Measurements from ENCODE around the gene COL25A1.

COL25A1 gene

DNA sequence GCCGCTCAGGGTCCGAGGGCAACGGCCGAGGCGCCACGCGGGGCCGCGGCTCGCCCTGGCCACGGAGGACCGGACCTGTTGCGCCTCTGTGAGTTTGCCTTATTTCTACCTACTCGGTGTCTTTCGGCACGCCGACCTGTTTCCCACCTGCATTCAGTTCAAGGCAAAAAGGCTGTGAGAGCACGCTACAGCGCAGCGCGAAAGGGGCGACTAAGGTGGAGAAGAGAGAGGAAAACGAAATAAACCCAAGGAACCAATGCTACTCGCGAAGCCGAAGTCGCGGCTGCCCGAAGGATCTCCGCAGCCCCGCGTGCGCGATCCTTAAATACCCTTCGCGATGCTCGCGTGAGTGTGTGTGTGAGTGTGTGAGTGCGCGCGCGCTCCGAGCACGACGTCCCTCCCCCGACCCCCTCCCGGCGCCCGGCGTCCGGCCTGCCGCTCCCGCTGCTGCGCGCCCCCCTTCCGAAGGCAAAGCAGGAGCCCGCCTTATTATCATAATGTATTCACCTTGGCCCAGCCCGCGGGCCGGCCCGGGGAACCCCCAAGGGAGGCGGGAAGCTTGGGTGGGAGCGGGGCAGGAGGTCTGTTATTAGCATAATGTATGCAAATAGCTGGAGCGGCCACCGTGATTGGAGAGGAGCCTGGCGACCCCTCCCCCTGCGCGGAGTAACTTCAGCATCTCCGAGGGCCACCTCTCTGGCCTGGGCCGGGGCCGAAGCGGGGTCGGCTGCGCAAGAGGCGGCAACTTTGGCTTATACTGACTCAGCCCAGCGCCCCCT lies at the start of gene COL25A1:
Gene COL25A1 (minus strand): TSS at position 298 of the 779 bp plus-strand sequence.
- DNase-seq, result peak in 39 of 56 donors; percentile 1 to 63 (median 25)

DNA sequence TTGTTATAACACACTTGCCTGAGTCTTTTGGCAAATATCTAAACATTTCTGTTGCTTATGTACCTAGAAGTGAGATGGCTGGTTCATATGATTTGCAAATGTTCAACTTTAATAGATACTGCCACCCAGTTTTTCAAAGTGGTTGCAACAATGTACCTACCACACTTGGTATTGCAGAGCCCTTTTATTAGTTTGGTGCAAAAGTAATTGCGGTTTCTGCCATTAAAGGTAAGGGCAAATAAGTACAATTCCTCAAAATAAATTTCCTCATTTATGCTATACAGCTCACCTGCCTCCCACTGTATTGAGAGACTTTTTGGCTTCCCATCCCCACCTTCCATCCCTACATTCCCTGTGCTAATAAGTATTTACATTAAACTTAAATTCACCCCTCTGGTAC lies 47.7 kb upstream of the COL25A1 start:
- no peak for DNase-seq

DNA sequence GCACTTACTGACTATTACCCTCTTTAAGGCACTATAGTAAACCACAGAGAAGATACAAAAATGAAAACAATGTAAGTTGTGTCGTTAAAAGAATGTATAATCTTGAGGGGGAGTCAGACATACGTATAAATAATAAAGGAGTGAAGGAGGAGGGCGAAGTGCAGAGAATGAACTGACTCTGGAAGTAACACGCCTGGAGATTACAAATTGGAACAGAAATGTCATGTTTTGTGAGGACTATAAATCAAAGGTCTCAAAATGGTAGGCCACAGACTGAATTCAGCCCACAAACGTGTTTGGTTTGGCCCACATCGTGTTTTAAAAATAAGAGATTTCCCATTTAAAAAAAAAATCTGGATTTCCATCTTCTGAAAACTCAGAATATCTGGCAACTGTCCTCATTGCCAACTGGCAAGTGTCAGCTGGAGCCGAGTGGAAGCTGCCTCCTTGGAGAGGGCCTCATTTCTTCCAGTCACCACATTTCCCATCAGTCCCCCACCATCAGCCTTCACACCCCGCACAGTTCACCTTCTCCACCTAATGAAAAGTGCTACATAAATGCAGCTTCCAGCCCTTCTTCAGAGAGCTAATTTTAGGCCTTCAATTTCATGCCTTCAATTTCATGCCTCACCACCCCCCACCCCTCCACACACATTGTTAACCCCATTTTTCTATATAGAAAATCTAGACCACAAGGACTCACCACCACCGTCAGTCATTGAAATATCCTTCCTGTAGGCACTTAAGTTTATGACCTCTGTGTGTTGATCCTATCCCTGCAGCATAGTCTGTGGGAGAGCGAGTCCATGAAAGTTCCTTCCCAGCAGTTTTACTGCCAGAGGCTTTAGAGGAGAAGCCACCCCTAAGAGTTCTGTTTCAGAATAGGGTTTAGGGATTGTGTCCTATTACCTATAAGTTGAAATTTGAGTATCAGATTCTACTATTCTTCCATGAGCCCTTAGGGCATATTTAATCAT lies 32.0 kb upstream of the COL25A1 start:
- DNase-seq, result no peak

DNA sequence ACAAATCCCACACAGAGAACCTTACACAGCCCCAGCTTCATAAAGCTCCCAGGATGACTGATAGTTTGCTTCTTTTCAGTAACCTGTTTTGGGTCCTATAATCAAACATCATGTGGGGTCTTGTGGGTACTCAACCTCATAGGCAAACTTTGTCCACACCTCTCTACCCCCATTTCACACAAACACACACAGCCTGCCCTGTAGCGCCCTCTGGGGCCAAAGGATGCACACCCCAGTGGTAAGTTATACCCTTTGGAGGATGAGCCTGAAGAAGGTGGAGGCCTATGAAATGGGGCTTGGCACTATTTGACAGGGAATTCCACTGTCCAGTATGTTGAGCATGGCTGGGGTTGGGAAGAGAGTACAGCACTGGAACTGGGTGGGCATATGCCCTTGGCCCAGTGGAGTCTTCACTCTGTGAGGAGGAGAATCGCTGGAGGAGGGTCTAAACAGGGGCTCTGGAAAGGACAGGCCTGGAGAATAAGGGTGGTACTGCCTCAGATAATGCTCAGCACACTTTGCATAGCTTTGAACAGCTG lies 30.5 kb upstream of the COL25A1 start:
- DNase-seq, result no peak

DNA sequence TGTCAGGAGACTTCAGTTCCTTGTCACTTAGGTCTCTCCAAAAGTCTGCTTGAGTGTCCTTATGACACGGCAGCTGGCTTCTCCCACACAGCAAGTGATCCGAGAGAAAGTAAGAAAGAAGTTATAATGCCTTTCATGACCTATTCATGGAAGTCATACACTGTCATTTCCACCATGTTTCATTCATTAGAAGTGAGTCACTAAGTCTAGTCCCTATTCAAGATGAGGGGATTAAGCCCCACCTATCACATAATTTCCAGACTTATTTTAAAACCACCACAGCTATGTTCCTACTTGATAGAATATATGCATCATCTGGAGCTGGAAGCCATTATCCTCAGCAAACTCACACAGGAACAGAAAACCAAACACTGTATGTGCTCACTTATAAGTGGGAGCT lies 25.2 kb upstream of the COL25A1 start:
- DNase-seq, result no peak

DNA sequence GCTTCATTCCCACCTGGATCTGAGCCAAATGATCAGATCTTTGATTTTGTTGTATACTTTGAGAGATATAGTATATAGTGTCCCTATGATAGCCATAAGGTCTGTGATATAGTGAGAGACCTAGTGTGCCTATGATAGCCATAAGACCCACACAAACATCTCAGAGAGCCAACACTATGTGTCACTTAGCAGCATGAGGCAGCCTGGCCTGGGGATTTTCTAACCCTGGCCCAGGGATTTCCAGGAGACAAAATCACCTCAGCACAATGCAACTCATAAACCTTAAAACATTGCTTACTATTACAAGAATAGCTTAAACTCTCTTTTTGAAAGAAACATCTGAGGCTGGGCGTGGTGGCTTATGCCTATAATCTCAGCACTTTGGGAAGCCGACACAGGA lies 23.2 kb upstream of the COL25A1 start:
- DNase-seq, result no peak

DNA sequence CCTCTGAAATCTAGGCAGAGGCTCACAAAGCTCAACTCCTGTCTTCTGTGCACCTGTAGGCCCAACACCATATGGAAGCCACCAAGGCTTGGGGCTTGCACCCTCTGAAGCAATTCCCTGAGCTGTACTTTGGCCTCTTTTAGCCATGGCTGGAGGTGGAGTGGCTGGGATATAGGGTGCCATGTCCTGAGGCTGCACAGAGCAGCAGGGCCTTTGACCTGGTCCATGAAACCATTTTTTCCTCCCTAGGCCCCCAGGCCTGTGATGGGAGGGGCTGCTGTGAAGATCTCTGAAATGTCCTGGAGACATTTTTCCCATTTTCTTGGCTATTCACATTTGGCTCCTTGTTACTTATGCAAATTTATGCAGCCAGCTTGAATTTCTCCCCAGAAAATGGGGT lies 20.9 kb upstream of the COL25A1 start:
- no peak for DNase-seq

DNA sequence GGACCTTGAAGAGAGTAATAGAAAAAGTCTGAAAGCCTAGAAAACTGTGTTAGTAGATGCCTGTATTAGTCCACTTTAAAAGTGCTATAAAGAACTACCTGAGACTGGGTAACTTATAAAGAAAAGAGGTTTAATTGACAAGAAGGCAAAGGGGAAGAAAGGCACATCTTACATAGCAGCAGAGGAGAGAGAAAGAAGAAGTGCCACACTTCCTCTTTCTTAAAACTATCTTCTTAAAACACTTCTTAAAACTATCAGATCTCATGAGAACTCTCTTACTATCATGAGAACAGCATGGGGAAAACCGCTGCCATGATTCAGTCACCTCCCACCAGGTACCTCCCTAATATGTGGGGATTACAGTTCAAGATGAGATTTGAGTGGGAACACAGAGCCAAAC lies 18.8 kb upstream of the COL25A1 start:
- no peak for DNase-seq

DNA sequence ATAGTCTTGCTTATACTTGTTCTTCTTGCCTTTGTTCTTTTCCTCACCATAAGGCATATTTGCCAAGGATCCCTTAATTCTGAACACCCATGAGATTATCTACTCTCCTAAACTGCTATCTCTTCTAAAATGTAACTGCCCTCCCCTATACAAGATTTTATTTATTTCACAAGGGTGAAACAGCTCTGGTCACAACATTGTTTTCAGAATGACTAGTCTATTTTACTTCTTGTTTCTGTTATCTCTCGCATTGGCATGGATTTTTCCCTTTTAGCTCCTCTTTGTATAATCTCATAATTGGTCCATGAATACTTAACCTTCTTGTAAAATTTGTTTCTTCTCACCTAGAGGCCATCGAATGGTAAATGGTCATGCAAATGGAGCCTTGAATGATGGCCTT lies 17.2 kb upstream of the COL25A1 start:
- DNase-seq, result no peak

DNA sequence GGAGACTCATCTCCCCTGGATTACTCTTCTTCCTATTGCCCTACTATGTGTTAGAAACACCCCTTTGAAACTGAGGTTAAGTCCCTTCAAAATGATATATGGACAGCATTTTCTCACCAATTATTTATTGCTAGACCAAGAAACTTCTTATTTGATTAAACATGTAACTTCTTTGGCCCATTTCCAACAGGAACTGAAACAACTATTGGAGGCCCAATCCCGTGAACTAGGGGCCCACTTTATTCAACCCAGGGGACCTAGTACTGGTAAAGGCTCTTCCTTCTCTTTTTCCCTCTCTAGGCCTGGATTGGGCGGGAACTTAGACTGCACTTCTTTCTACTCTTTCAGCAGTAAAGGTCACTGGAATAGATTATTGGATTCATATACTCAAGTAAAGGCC lies 16.7 kb upstream of the COL25A1 start:
- no peak for DNase-seq

DNA sequence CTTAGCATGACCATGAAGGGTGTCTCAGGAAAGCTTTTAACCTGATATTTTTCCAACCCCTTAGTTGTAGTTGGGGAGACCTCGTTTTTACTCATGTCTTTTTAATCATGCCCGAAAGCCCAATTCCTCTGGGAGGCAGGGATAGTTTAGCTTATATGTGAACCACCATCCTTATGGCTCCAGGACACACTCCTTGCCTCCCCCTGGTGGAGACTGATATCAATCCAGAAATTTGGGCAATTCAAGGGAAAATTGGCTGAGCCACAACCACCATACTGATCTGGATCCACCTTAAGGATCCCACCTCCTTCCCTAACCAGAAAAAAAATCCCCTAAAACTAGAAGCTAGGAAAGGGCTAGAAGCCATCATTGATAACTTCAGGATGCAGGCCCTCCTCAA lies 13.4 kb upstream of the COL25A1 start:
- no peak for DNase-seq

DNA sequence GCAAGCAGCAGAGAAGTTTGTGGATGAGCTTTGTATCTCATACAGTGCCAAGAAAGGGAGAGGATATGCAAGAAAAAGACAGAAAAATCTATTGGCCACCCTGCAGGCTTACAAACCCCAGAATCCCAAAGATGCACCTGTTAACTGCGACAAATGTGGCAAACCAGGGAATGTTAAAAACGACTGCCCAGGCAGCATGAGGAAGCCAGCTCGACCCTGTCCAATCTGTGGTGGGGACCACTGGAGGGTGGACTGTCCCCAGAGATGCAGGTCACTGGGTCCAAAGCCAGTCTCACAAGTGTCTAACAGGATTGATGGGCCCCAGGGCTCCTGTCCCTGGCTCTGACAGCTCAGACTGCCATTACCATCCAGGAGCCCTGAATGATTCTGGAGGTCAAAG lies 12.9 kb upstream of the COL25A1 start:
- no peak for DNase-seq

DNA sequence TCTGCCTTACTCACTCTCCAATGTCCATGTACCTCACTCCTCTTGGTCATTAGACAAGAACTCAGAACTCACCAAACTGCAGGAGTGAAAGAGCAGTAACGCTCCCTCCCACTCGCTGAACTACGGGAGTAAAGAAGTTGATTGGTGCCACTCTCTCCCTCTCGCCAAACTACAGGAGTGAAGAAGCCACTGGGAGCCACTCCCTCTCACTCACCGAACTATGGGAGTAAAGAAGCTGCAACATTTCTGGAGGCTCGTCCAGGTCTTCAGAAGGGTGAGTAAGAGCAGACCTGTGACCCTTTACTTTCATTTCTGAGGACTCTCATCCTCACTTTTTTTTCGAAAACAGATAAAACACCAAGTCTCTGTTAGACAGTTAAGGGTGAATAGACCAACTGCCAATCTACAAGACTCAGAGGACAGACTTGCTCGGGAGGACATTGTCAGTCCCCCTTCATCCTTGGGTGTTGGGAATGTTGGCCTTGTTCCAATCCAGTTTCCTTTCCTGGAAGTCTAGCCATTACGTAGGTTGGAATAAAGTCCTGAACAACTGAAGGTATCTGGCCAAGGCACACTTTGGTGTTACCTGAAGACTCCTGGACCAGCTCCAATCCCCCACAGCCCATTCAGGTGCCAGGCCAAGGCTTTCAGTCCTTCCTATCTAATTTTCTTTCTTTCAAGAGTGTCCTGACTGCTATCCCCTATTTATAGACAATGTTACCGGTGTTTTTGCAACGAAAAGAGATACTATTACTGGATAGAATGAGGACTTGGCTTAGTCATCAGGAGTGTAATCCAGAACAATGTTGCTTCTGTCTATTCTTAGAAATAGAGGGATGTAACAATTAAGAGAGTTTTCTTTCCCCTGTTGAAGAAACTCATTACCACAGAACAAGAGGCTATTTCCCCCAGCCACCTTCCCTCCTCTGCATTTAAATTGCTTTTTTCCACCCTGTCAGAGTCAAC lies 11.0 kb upstream of the COL25A1 start:
- no peak for DNase-seq

DNA sequence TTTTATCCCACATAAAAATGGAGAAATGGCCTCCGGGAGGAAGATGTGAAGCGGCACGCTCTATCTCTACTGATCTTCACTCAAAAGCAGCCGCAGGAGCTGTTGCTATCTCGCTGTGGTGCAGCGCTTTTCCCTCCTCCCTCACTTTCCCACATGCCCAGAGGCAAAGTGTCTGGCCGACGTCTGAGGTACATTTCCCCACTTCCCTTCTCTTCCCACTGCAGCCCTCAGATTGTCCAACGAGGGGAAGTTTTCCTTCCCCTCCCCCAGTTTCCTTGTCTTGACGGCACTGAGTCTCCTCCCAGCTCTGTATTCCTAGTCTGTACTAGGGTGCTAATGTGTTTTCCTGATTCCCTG lies 660 bp upstream of the COL25A1 start:
- DNase-seq, result peak in 5 of 56 donors; percentile 12 to 40 (median 26)

DNA sequence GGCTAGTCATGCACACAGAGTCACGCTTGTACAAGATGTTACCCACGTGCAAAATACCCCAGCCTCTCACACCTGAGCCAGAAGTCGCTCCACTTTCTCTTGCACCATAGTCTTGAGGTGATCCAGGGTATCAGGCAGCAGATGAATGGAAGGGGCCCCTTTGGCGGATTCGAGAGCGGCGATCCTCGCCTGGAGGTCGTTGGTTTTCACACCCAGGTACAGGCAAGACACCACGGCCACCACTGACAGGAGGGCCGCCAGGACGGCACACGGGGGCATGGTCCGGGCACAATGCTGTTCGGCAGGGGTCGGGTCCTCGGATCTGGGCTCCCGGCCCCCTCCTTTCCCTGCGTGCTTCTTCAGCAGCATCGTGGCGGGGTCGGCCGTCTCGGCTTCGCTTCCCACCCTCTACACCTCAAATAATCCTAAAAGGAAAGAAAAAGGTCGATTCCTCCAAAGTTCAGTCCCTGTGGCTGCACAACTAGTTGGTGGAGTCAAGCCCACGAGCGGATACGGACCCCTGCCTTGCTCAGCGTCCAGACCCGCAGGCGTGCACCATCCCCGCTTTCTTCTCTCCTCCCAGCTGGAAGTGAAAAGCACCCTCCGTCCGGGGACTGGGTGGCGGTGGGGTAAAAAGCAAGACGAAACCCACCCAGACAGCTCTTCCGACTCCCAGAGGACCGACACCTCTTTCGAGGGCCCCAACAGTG lies 652 bp downstream of the COL25A1 start:
- DNase-seq, result peak in 3 of 56 donors; percentile 2 to 6 (median 5)

DNA sequence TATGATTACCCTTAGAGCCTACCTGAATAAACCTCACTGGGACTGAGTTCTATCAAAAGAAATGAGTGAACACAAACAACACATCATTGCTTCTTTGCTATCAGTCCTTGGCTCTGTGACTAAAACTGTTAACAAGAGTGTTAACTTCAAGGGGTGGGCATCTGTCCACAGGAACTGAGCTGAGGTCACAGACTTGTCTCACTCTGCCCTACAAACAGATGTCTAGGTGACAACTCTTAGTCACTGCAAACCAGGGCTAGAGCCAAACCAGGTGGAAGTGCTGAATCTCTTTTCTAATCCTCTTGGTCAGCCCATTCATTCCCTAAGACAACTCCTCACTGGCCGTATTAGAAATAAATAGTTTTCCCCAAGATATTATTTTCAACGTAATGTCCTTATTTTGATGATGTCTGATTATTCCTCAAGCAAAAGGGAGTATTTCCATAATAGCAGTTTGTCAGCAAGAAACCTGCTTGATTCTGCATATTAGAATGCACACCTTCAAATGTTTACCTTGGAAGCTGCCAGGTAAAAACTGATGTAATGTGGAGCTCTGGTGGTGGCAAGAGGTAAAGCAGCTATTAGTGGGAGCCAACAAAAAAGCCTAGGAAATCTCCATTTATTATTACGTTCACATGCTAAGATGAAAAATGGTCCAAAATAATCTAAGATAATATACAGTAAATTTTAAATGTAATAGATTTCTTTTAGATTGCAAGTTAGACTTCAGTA lies 4.0 kb downstream of the COL25A1 start:
- no peak for DNase-seq

DNA sequence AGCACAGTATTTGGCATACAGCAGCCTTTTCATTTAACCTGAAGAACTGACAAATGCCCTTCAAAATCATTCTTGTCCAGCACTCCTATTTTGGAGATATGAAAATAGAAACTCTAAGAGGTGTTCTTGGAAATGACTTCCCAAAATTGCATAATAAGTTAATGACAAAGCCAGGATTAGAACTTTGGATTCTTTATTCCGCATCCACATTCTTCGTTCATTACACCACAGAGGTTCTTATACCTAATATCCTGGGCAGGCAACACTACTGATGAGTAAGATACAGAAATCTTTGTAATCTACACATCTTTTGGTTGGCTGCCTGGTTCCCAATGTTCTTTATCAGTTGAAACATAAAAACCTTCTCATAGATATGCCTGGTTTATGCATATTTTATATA lies 5.9 kb downstream of the COL25A1 start:
- no peak for DNase-seq

DNA sequence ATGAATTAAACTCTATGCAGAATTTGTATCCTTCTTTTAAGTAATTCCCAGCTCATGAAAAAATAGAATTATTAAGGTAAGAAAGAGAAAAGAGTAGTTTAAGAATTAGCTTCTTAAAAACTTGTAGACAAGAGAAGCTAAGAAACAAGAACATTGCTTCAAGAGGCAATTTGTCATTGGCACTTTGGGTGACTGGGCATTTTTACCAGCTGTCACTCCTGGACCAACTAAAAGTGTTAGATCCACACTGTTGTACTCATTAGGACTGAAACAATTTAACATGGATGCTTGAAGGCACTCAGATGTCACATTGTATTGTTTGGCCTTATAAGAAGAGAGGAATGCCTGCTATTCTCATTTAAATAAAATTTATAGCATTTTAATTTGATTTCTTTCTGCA lies 7.4 kb downstream of the COL25A1 start:
- no peak for DNase-seq

DNA sequence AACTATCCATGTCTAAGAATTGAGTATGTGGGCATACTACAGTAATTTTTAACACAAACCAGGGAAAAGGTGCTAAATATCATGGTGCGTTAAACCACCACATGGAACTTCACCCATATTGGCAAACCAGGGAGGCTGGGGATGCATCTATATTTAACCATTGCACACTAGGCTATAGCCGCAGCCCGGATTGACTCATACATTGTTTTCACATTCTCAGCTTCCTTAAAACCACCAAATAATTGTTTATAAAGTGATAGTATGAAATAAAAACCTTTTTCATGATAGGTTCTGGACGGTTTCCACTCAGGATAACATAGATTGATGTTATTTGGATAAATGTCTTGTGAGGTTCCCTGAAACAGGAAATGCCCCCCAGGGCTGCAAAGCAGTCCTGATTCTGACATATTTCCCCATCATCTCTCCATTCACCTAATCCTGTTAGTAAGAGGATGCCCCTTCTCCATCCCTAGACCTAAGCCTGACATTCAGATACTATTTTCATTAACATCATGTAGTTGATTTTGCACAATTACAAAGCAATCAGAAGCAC lies 7.9 kb downstream of the COL25A1 start:
- DNase-seq, result no peak
